OCI-LY1 (cell line): ENCODE data around the gene RAB15.

Source experiments
- H2AFZ ChIP-seq: fragments of 200-600 bp; sonication (generic), shearing (Covaris generic); 2 replicates; pipeline ENCODE4 v1.6.0; 2014; ENCODE audit warnings: antibody characterized with exemption, mild to moderate bottlenecking, low read length
- H3F3A ChIP-seq: fragments of 200-600 bp; sonication (generic), shearing (Covaris generic); 2 replicates; pipeline ENCODE4 v1.6.0; 2014; ENCODE audit warnings: mild to moderate bottlenecking, antibody characterized with exemption, low read length, moderate library complexity; ENCODE audit not compliant: insufficient read depth
- H3K27ac ChIP-seq: fragments of 200-600 bp; sonication (generic); 2 replicates; pipeline ENCODE4 v1.5.1; 2014; ENCODE audit warnings: low read length, mixed run types, mild to moderate bottlenecking, low read depth; ENCODE audit not compliant: poor library complexity, severe bottlenecking
- H3K27me3 ChIP-seq: fragments of 200-600 bp; sonication (generic); 2 replicates; pipeline ENCODE4 v1.6.0; 2014; ENCODE audit warnings: antibody characterized with exemption, mild to moderate bottlenecking, low read length, moderate library complexity; ENCODE audit not compliant: insufficient read depth
- H3K36me3 ChIP-seq: fragments of 200-600 bp; sonication (generic); 2 replicates; pipeline ENCODE4 v1.6.1; 2014; ENCODE audit warnings: mild to moderate bottlenecking, antibody characterized with exemption, low read length, moderate library complexity, mixed read lengths; ENCODE audit not compliant: insufficient read depth
- H3K4me1 ChIP-seq: fragments of 200-600 bp; sonication (generic); 2 replicates; pipeline ENCODE4 v1.5.1; 2014; ENCODE audit warnings: mild to moderate bottlenecking, low read length, moderate library complexity; ENCODE audit not compliant: insufficient read depth, severe bottlenecking
- H3K4me2 ChIP-seq: fragments of 200-600 bp; sonication (generic), shearing (Covaris generic); 2 replicates; pipeline ENCODE4 v1.6.1; 2014; ENCODE audit warnings: low read length
- H3K4me3 ChIP-seq: fragments of 200-600 bp; sonication (generic); 2 replicates; pipeline ENCODE4 v1.5.1; 2014; ENCODE audit warnings: low read length, low read depth, mild to moderate bottlenecking, mixed read lengths; ENCODE audit not compliant: poor library complexity, severe bottlenecking
- H3K79me2 ChIP-seq: fragments of 200-600 bp; shearing (Covaris generic); 2 replicates; pipeline ENCODE4 v1.6.1; 2016; ENCODE audit warnings: mixed run types, low read length, mixed read lengths; ENCODE audit not compliant: insufficient read depth
- H3K9ac ChIP-seq: fragments of 200-600 bp; sonication (generic), shearing (Covaris generic); 2 replicates; pipeline ENCODE4 v1.6.1; 2014; ENCODE audit warnings: mild to moderate bottlenecking, low read length, mixed read lengths
- H3K9me2 ChIP-seq: fragments of 200-600 bp; sonication (generic), shearing (Covaris generic); 2 replicates; pipeline ENCODE4 v1.6.1; 2014; ENCODE audit warnings: low read depth, mild to moderate bottlenecking, low read length, mixed read lengths
- H3K9me3 ChIP-seq: fragments of 200-600 bp; shearing (Covaris generic); 2 replicates; pipeline ENCODE4 v1.6.1; 2014; ENCODE audit warnings: low read length, mixed read lengths
- H4K20me1 ChIP-seq: fragments of 200-600 bp; sonication (generic), shearing (Covaris generic); 2 replicates; pipeline ENCODE4 v1.6.0; 2016; ENCODE audit warnings: mild to moderate bottlenecking, low read length; ENCODE audit not compliant: insufficient read depth
- CTCF ChIP-seq: fragments of 200-600 bp; sonication (generic), shearing (Covaris generic); IDR thresholded peaks from 2 replicates; pipeline ENCODE4 v1.5.1; 2017; ENCODE audit warnings: mild to moderate bottlenecking, antibody characterized with exemption, low read length, moderate library complexity, mixed read lengths
- EZH2 ChIP-seq: fragments of 200-600 bp; sonication (generic), shearing (Covaris generic); IDR thresholded peaks from 2 replicates; pipeline ENCODE4 v1.8.0; 2017; ENCODE audit warnings: borderline replicate concordance, mixed run types, mild to moderate bottlenecking, antibody characterized with exemption, low read length, moderate library complexity, mixed read lengths

The RAB15 gene

GRCh38 chr14:65003394-65003793, 31.3 kb upstream of the RAB15 start:
- Histone ChIP-seq H3K4me3 (no peak overlapping the region), H3K9me3 (no peaks in the 10 kb centered on the region), H3K27ac (no peak overlapping the region), H3K79me2 (no peaks in the 10 kb centered on the region), H3F3A (no peaks in the 10 kb centered on the region), H3K27me3 (no peaks in the 10 kb centered on the region), H3K4me2 (no peak overlapping the region), H3K9me2 (no peaks in the 10 kb centered on the region), H3K36me3 (no peaks in the 10 kb centered on the region), H4K20me1 (no peaks in the 10 kb centered on the region), H3K4me1 (no peaks in the 10 kb centered on the region), H3K9ac (no peak overlapping the region), H2AFZ (no peak overlapping the region)
- no peak for TF ChIP-seq CTCF
- TF ChIP-seq EZH2: no peak

GRCh38 chr14:65002586-65003210, 30.6 kb upstream of the RAB15 start:
- Histone ChIP-seq H3K27me3 (no peaks in the 10 kb centered on the region), H3K9me3 (no peaks in the 10 kb centered on the region), H3K9me2 (no peaks in the 10 kb centered on the region), H2AFZ (no peak overlapping the region), H3K4me1 (no peaks in the 10 kb centered on the region), H4K20me1 (no peaks in the 10 kb centered on the region), H3K4me2 (no peak overlapping the region), H3K79me2 (no peaks in the 10 kb centered on the region), H3K9ac (no peak overlapping the region), H3K4me3 (no peak overlapping the region), H3K36me3 (no peaks in the 10 kb centered on the region), H3K27ac (no peak overlapping the region), H3F3A (no peaks in the 10 kb centered on the region)
- TF ChIP-seq EZH2: no peak
- TF ChIP-seq CTCF: no peak

- H3K4me2 ChIP-seq: no peak overlapping the region
- H3K27me3 ChIP-seq: no peaks in the 10 kb centered on the region
- no peak for TF ChIP-seq CTCF
- no peak for TF ChIP-seq EZH2
- no peaks in the 10 kb centered on the region for H3K9me2 ChIP-seq
- no peaks in the 10 kb centered on the region for H3K36me3 ChIP-seq
- no peaks in the 10 kb centered on the region for H3F3A ChIP-seq
- no peaks in the 10 kb centered on the region for H3K9me3 ChIP-seq
- H3K4me1 ChIP-seq: no peaks in the 10 kb centered on the region
- H3K79me2 ChIP-seq: no peaks in the 10 kb centered on the region
- H4K20me1 ChIP-seq: no peaks in the 10 kb centered on the region
- no peak overlapping the region for H2AFZ ChIP-seq
- H3K9ac ChIP-seq: no peak overlapping the region
- H3K27ac ChIP-seq: no peak overlapping the region
- no peak overlapping the region for H3K4me3 ChIP-seq
Measured at GRCh38 chr14:65001723-65002122, 29.6 kb upstream of the RAB15 start.
